ENCODE data around the gene CERT1. TPM values are rescaled to one million over a fixed set of nuclear protein-coding genes. Genes with fewer than 3 reads are reported as not detected.
"Not testable (repeated sequence)": the region's sequence is repeated elsewhere in the genome, so short reads cannot be mapped to it uniquely, and the experiment has no call there.

CERT1 gene
- total RNA-seq, 6 donors from 2014 or later = 22.3 to 79.3 (median 58.0) TPM

DNA sequence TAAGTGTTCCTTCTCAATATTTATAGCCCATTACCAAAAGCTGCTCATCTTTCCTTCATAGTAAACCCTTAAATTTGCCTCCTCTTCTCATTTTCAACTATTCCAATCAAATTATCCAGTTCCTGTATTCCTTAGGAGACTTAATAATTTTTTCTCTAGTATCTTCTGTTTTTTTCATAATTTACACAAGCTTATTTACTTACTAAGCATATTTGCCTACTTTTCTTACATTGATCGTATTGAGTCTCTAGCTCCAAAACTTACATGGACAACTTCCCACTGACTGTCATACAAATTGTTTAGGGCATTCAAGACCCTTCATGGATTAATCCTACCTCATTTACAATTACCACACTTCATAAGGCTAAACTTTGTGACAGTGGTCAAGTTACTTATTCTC lies 3.6 kb downstream of the CERT1 start:
- ATAC-seq (ENCODE audit: low FRiP score in 2 of 2) = no peak
- H3K4me3 ChIP-seq = no peak overlapping the region
- no peak overlapping the region for H3K27ac ChIP-seq
- TF ChIP-seq POLR2A (IDR thresholded peaks at IDR 0.05) (no peak), POLR2AphosphoS5 (IDR thresholded peaks at IDR 0.05) (no peak), EP300 (IDR thresholded peaks at IDR 0.05) (no peak)
- TF ChIP-seq, protein P1, sequence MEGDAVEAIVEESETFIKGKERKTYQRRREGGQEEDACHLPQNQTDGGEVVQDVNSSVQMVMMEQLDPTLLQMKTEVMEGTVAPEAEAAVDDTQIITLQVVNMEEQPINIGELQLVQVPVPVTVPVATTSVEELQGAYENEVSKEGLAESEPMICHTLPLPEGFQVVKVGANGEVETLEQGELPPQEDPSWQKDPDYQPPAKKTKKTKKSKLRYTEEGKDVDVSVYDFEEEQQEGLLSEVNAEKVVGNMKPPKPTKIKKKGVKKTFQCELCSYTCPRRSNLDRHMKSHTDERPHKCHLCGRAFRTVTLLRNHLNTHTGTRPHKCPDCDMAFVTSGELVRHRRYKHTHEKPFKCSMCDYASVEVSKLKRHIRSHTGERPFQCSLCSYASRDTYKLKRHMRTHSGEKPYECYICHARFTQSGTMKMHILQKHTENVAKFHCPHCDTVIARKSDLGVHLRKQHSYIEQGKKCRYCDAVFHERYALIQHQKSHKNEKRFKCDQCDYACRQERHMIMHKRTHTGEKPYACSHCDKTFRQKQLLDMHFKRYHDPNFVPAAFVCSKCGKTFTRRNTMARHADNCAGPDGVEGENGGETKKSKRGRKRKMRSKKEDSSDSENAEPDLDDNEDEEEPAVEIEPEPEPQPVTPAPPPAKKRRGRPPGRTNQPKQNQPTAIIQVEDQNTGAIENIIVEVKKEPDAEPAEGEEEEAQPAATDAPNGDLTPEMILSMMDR (IDR thresholded peaks at IDR 0.05) = no peak
- 89% methylated on average over 1 of the region's 1 CpG for WGBS, 2 donors
- peaks cover 0 to 3% (median 0%) of the 10 kb centered on the region in 4 donors for H3K36me3 ChIP-seq
- H3K27me3 ChIP-seq = no peaks in the 10 kb centered on the region
- peaks cover 22 to 39% (median 26%) of the 10 kb centered on the region in 4 donors for H3K4me1 ChIP-seq
- DNase-seq = no peak
- H3K9me3 ChIP-seq = no peaks in the 10 kb centered on the region

DNA sequence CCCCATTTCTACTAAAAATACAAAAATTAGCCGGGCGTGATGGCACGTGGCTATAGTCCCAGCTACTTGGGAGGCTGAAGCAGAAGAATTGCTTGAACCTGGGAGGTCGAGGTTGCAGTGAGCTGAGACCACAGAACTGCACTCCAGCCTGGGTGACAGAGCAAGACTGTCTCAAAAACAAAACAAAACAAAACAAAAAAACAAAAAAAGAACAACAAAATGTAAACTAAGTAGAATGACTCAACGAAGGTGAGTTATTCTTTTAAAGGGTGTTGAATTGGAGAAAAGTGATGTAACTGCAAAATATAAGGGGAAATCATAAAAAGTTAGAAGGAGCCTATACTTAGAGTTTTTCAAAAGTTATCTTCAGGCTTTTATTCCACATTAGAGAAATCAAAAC lies 6.3 kb downstream of the CERT1 start:
- H3K9me3 ChIP-seq; DNase-seq; H3K27ac ChIP-seq; H3K36me3 ChIP-seq; H3K4me3 ChIP-seq; H3K27me3 ChIP-seq; ATAC-seq (ENCODE audit: low FRiP score in 2 of 2): not testable (repeated sequence)
- peaks cover 17 to 30% (median 22%) of the 10 kb centered on the region in 4 donors for H3K4me1 ChIP-seq
- 91 to 92% methylated on average over 5 of the region's 5 CpGs for WGBS, 2 donors

DNA sequence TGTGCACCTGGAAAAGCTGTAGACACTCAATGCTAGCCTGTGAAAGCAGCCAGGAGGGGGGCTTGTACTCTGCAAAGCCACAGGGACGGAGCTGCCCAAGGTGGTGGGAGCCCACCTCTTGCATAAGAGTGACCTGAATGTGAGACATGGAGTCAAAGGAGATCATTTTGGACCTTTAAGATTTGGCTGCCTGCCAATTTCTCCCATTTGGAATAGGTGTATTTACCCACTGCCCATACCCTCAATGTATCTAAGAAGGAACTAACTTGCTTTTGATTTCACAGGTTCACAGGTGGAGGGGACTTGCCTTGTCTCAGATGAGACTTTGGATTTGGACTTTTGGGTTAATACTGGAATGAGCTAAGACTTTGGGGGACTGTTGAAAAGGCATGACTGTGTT lies 12.6 kb downstream of the CERT1 start:
- WGBS, 2 donors = 100% methylated on average over 1 of the region's 1 CpG
- not testable (repeated sequence) for DNase-seq; H3K4me1 ChIP-seq; H3K27me3 ChIP-seq; H3K4me3 ChIP-seq; H3K27ac ChIP-seq; H3K9me3 ChIP-seq; ATAC-seq (ENCODE audit: low FRiP score in 2 of 2)
- H3K36me3 ChIP-seq = peaks cover under 1 to 14% (median 6%) of the 10 kb centered on the region in 4 donors

DNA sequence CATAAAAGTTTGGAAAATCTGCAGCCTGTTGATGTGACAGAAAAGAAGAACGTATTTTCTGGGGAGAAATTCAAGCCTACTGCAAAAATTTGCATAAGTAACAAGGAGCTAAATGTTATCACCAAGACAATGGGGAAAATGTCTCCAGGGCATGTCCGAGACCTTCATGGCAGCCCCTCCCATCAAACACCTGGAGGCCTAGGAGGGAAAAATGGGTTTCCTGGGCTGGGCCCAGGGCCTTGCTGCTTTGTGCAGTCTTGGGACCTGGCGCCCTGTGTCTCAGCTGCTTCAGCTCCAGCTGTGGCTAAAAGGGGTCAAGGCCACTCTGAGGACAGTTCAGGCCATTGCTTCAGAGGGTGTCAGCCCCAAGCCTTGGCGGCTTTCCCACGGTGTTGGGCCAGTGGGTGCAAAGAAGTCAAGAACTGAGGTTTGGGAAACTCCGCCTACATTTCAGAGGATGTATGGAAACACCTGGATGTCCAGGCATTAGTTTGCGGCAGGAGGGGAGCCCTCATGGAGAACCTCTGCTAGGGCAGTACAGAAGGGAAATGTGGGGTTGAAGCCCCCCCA lies 13.1 kb downstream of the CERT1 start:
- TF ChIP-seq EP300 (IDR thresholded peaks at IDR 0.05) = no peak
- TF ChIP-seq, protein P1 (IDR thresholded peaks at IDR 0.05) = no peak
- TF ChIP-seq POLR2AphosphoS5 (IDR thresholded peaks at IDR 0.05) = no peak
- no peak for TF ChIP-seq POLR2A (IDR thresholded peaks at IDR 0.05)
- Histone ChIP-seq H3K4me1 (no peaks in the 10 kb centered on the region), H3K9me3 (no peaks in the 10 kb centered on the region), H3K27ac (no peak overlapping the region), H3K4me3 (no peak overlapping the region), H3K36me3 (peaks cover 0 to 14% (median 6%) of the 10 kb centered on the region in 4 donors), H3K27me3 (no peaks in the 10 kb centered on the region)
- 95% methylated on average over 7 of the region's 7 CpGs for WGBS, 2 donors
- DNase-seq = no peak
- no peak for ATAC-seq (ENCODE audit: low FRiP score in 2 of 2)

DNA sequence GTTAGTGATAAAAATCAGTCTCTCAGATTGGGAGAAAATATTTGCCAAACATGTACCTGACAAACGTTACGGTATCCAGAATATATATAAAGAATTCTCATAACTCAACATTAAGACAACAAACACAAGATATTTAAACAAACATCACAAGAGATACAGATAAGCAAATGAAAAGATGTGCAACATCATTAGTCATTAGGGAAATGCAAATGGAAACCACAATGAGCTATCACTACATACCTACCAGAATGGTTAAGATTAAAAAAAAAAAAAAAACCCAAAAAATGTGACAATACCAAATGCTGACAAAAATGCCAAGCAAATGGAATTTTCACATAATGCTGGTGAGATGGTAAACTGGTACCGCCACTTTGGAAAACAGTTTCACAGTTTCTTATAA lies 15.4 kb downstream of the CERT1 start:
- TF ChIP-seq EP300 (IDR thresholded peaks at IDR 0.05) (no peak), POLR2A (IDR thresholded peaks at IDR 0.05) (no peak), POLR2AphosphoS5 (IDR thresholded peaks at IDR 0.05) (no peak)
- TF ChIP-seq, protein P1 (IDR thresholded peaks at IDR 0.05) = no peak
- Histone ChIP-seq H3K27me3 (no peaks in the 10 kb centered on the region), H3K4me3 (no peak overlapping the region), H3K27ac (no peak overlapping the region), H3K9me3 (no peaks in the 10 kb centered on the region), H3K36me3 (peaks cover 0 to 27% (median 10%) of the 10 kb centered on the region in 4 donors), H3K4me1 (no peaks in the 10 kb centered on the region)
- WGBS, 2 donors = 93 to 96% methylated on average over 3 of the region's 3 CpGs
- DNase-seq (no peak), ATAC-seq (ENCODE audit: low FRiP score in 2 of 2) (no peak)

DNA sequence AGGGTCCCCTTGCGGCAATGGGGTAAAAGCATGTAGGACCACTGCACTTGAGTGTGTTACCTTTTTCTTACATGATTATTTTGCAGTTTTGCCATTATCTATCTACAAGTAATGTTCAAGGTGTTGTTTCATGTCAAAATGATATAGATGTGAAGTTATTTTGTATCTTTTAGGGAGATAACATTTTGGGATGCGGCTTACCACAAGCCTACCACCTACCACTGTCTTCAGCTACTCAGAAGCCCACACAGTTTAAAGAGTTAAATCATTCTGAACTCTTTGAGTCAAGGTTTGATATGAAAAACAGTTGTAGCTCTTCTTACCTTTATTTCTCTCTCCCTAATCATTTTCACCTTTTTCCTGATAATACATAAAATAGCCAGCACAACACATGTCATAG lies 19.8 kb downstream of the CERT1 start:
- DNase-seq = no peak
- WGBS, 2 donors = 98% methylated on average over 2 of the region's 2 CpGs
- H3K27me3 ChIP-seq = no peaks in the 10 kb centered on the region
- no peak for TF ChIP-seq POLR2AphosphoS5 (IDR thresholded peaks at IDR 0.05)
- no peaks in the 10 kb centered on the region for H3K4me1 ChIP-seq
- peaks cover 0 to 16% (median 4%) of the 10 kb centered on the region in 4 donors for H3K36me3 ChIP-seq
- no peak for ATAC-seq (ENCODE audit: low FRiP score in 2 of 2)
- no peak overlapping the region for H3K27ac ChIP-seq
- no peaks in the 10 kb centered on the region for H3K9me3 ChIP-seq
- no peak overlapping the region for H3K4me3 ChIP-seq

DNA sequence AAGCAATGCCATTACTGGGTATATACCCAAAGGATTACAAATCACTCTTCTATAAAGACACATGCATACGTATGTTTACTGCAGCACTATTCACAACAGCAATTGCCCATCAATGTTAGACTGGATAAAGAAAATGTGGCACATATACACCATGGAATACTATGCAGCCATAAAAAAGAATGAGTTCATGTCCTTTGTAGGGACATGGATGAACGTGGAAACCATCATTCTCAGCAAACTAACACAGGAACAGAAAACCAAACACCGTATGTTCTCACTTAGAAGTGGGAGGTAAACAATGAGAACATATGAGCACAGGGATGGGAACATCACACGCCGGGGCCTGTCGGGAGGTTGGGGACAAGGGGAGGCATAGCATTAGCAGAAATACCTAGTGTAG lies 21.6 kb downstream of the CERT1 start:
- H3K4me1 ChIP-seq; H3K9me3 ChIP-seq; H3K4me3 ChIP-seq; DNase-seq; H3K27me3 ChIP-seq; H3K27ac ChIP-seq; ATAC-seq (ENCODE audit: low FRiP score in 2 of 2): not testable (repeated sequence)
- 97 to 99% methylated on average over 6 of the region's 6 CpGs for WGBS, 2 donors
- peaks cover 0 to 16% (median 4%) of the 10 kb centered on the region in 4 donors for H3K36me3 ChIP-seq
